B cell (primary cell): ENCODE measurements around the gene CDH13. TPM values are rescaled to one million over a fixed set of nuclear protein-coding genes. Genes with fewer than 3 reads are reported as not detected.

Source experiments
- ATAC-seq: fragments of 200-7000 bp; cut with Tn5 transposase; one replicate; pipeline ENCODE4 v1.10.0; 2021; ENCODE audit warnings: low read depth, mild to moderate bottlenecking, moderate number of reproducible peaks, moderate library complexity
- CTCF ChIA-PET: fragments of 350-600 bp; sonication (Branson Sonifier 250); formaldehyde crosslinking; loops from one replicate; lab custom pipeline; 2021; ENCODE audit warnings: antibody characterized with exemption, inconsistent platforms; lab: Charles Lee
- POLR2A ChIA-PET: fragments of 350-600 bp; sonication (Branson Sonifier 250); formaldehyde crosslinking; loops from one replicate; lab custom pipeline; 2021; ENCODE audit warnings: antibody characterized with exemption; lab: Charles Lee
- DNase-seq: peaks from one replicate; pipeline ENCODE4 v3.0.0; 2013
- H2AFZ ChIP-seq: 2 replicates; pipeline ENCODE4 v1.6.1; 2012; ENCODE audit warnings: mild to moderate bottlenecking, low read depth, low read length; ENCODE audit not compliant: insufficient read depth, poor library complexity, severe bottlenecking
- H3K27ac ChIP-seq, 2 donors: 1 replicate in 1 of 2; 2 replicates in 1 of 2; pipeline ENCODE4 v1.5.1; 2012 to 2013; ENCODE audit warnings: low read length in 2 of 2, mild to moderate bottlenecking in 2 of 2, moderate library complexity in 1 of 2
- H3K27me3 ChIP-seq, 4 experiments: fragments of 200-600 bp in 1 of 4; sonication (generic) in 1 of 4; replicated peaks in 1 of 4; 1 replicate in 2 of 4; 2 replicates in 2 of 4; pipeline versions ENCODE4 v1.6.1 to v1.7.0; 2013 to 2016; ENCODE audit warnings: low read length in 3 of 4, mild to moderate bottlenecking in 2 of 4, mixed read lengths in 1 of 4, moderate library complexity in 1 of 4; ENCODE audit not compliant: insufficient read depth in 4 of 4, control insufficient read depth in 3 of 4; ENCODE audit errors: control extremely low read depth in 1 of 4
- H3K36me3 ChIP-seq, 2 experiments: replicated peaks in 1 of 2; 1 replicate in 1 of 2; 2 replicates in 1 of 2; pipeline versions ENCODE4 v1.6.1 to v1.7.1; 2013; ENCODE audit warnings: low read length in 1 of 2; ENCODE audit not compliant: insufficient read depth in 2 of 2, control insufficient read depth in 1 of 2; ENCODE audit errors: control extremely low read depth in 1 of 2, extremely low read depth in 1 of 2
- H3K4me1 ChIP-seq, 2 donors: fragments of 200-600 bp in 1 of 2; sonication (generic) in 1 of 2; 1 replicate in 1 of 2; 2 replicates in 1 of 2; pipeline versions ENCODE4 v1.5.1 to v1.6.1; 2013 to 2017; ENCODE audit warnings: low read length in 2 of 2; ENCODE audit not compliant: control insufficient read depth in 2 of 2, insufficient read depth in 2 of 2
- H3K4me2 ChIP-seq: replicated peaks from 2 replicates; pipeline ENCODE3; 2012; ENCODE audit warnings: mild to moderate bottlenecking, low read depth, low read length; ENCODE audit not compliant: poor library complexity, severe bottlenecking
- H3K4me3 ChIP-seq, 5 experiments: fragments of 200-600 bp in 1 of 5; sonication (generic) in 1 of 5; 1 replicate in 3 of 5; 2 replicates in 2 of 5; pipeline versions ENCODE4 v1.5.1 to v1.7.0; 2011 to 2016; ENCODE audit warnings: low read length in 4 of 5, mild to moderate bottlenecking in 4 of 5, low read depth in 2 of 5, control low read depth in 1 of 5, moderate library complexity in 1 of 5; ENCODE audit not compliant: insufficient read depth in 1 of 5; ENCODE audit errors: control extremely low read depth in 1 of 5, extremely low read depth in 1 of 5
- H3K79me2 ChIP-seq: fragments of 200-600 bp; sonication (generic); one replicate; pipeline ENCODE4 v1.6.0; 2016; ENCODE audit warnings: low read length; ENCODE audit not compliant: control insufficient read depth, insufficient read depth
- H3K9ac ChIP-seq: fragments of 200-600 bp; sonication (generic); 2 replicates; pipeline ENCODE4 v1.6.1; 2017; ENCODE audit warnings: mild to moderate bottlenecking, low read length, moderate library complexity
- H3K9me3 ChIP-seq, 3 donors: one replicate each; pipeline versions ENCODE4 v1.6.1 to v1.7.1; 2013; ENCODE audit warnings: low read length in 2 of 3; ENCODE audit not compliant: control insufficient read depth in 2 of 3, insufficient read depth in 1 of 3; ENCODE audit errors: control extremely low read depth in 1 of 3
- H4K20me1 ChIP-seq: 2 replicates; pipeline ENCODE4 v1.6.0; 2012; ENCODE audit warnings: mild to moderate bottlenecking, low read length; ENCODE audit not compliant: insufficient read depth, control insufficient read depth, poor library complexity, severe bottlenecking
- H3K27ac Mint-ChIP-seq: one replicate; pipeline ENCODE4 v1.8.0; 2021; ENCODE audit warnings: mixed read lengths
- H3K27me3 Mint-ChIP-seq: one replicate; pipeline ENCODE4 v1.8.0; 2021; ENCODE audit warnings: mixed read lengths
- H3K4me1 Mint-ChIP-seq: one replicate; pipeline ENCODE4 v1.8.0; 2021; ENCODE audit warnings: mixed read lengths
- H3K4me3 Mint-ChIP-seq: one replicate; pipeline ENCODE4 v1.8.0; 2021; ENCODE audit warnings: mixed read lengths
- H3K9me3 Mint-ChIP-seq: one replicate; pipeline ENCODE4 v1.8.0; 2022; ENCODE audit warnings: mixed read lengths; ENCODE audit not compliant: insufficient read depth
- CTCF ChIP-seq: fragments of 200-600 bp; IDR thresholded peaks from one replicate; pipeline ENCODE4 v1.8.0; 2022; ENCODE audit warnings: antibody characterized with exemption, mild to moderate bottlenecking
- EZH2 ChIP-seq: IDR thresholded peaks from 2 replicates; pipeline ENCODE4 v1.6.1; 2012; ENCODE audit warnings: borderline replicate concordance, low read depth, mild to moderate bottlenecking, moderate library complexity, low read length; ENCODE audit not compliant: insufficient read depth, poor library complexity, severe bottlenecking
- WGBS: methylation state at CpG from one replicate; pipeline ENCODE4 v1.1.5; 2013; ENCODE audit warnings: missing lambda C conversion rate; ENCODE audit not compliant: insufficient coverage; 5-methylcytosine and 5-hydroxymethylcytosine counted together
- intact Hi-C: fragments of 100-400 bp; cut with micrococcal nuclease; formaldehyde crosslinking; loops from one replicate; pipeline ENCODE4 v1.10.0; 2022
- polyA plus RNA-seq: library from polyadenylated mRNA; depleted of rRNA; stranded (reverse); fragments of >200 nt; gene quantifications from 2 replicates; pipeline ENCODE4 v1.2.3, GENCODE V29; 2012
- total RNA-seq, 2 donors: library from RNA; stranded (reverse); fragments of 120-200 nt in 1 of 2; gene quantifications; 1 replicate in 1 of 2; 2 replicates in 1 of 2; pipeline versions ENCODE4 v1.2.3 to v1.2.4, GENCODE V29; 2013 to 2022

Gene CDH13
- total and polyA plus RNA-seq, 2 donors (not counting 1 experiment from before 2014, with no cell fraction given): not detected

GRCh38 chr16:83105279-83106077, 478.7 kb downstream of the CDH13 start:
- DNase-seq: no peak
- ATAC-seq: no peak
- Histone ChIP-seq H2AFZ (no peak overlapping the region), H3K4me3 (no peak overlapping the region), H3K36me3 (no peaks in the 10 kb centered on the region), H3K9ac (no peak overlapping the region), H3K4me1 (no peaks in the 10 kb centered on the region), H3K9me3 (no peaks in the 10 kb centered on the region), H4K20me1 (no peaks in the 10 kb centered on the region), H3K27ac (no peak overlapping the region), H3K27me3 (peaks cover 0 to 9% (median 0%) of the 10 kb centered on the region in 4 experiments), H3K4me2 (no peak overlapping the region), H3K79me2 (no peaks in the 10 kb centered on the region)
- H3K4me3 Mint-ChIP-seq: no peak overlapping the region
- no peaks in the 10 kb centered on the region for H3K9me3 Mint-ChIP-seq
- H3K27me3 Mint-ChIP-seq: peaks cover 7% of the 10 kb centered on the region
- WGBS: 86% methylated on average over 5 of the region's 9 CpGs
- POLR2A ChIA-PET: no interaction called here
- no peak overlapping the region for H3K27ac Mint-ChIP-seq
- intact Hi-C loops: no loop called here
- no peaks in the 10 kb centered on the region for H3K4me1 Mint-ChIP-seq
- no peak for TF ChIP-seq CTCF
- CTCF ChIA-PET: no interaction called here

GRCh38 chr16:83109490-83110125, 482.8 kb downstream of the CDH13 start:
- H3K4me3 ChIP-seq: no peak overlapping the region
- H3K79me2 ChIP-seq: no peaks in the 10 kb centered on the region
- H3K9me3 Mint-ChIP-seq: no peaks in the 10 kb centered on the region
- H3K27ac Mint-ChIP-seq: no peak overlapping the region
- H2AFZ ChIP-seq: no peak overlapping the region
- H3K27ac ChIP-seq: no peak overlapping the region
- peaks cover 0 to 9% (median 0%) of the 10 kb centered on the region in 4 experiments for H3K27me3 ChIP-seq
- no peaks in the 10 kb centered on the region for H3K36me3 ChIP-seq
- H3K4me1 Mint-ChIP-seq: no peaks in the 10 kb centered on the region
- ATAC-seq (no peak), DNase-seq (no peak)
- TF ChIP-seq CTCF (no peak), EZH2 (no peak)
- H3K9me3 ChIP-seq: no peaks in the 10 kb centered on the region
- 74% methylated on average over 4 of the region's 10 CpGs for WGBS
- intact Hi-C loops: no loop called here
- H3K4me2 ChIP-seq: no peak overlapping the region
- ChIA-PET CTCF (no interaction called here), POLR2A (no interaction called here)
- peaks cover 7% of the 10 kb centered on the region for H3K27me3 Mint-ChIP-seq
- no peak overlapping the region for H3K9ac ChIP-seq
- no peaks in the 10 kb centered on the region for H3K4me1 ChIP-seq
- no peak overlapping the region for H3K4me3 Mint-ChIP-seq
- H4K20me1 ChIP-seq: no peaks in the 10 kb centered on the region
